ENCODE results near the gene CRTAC1. TPM values are rescaled to one million over a fixed set of nuclear protein-coding genes. Genes with fewer than 3 reads are reported as not detected.
A peak's percentile ranks its signal among the peaks of the same experiment; 100 is the strongest.

Gene CRTAC1
- total RNA-seq, 4 donors from 2014 or later, result 0.41 to 0.79 TPM; not detected in 2

DNA sequence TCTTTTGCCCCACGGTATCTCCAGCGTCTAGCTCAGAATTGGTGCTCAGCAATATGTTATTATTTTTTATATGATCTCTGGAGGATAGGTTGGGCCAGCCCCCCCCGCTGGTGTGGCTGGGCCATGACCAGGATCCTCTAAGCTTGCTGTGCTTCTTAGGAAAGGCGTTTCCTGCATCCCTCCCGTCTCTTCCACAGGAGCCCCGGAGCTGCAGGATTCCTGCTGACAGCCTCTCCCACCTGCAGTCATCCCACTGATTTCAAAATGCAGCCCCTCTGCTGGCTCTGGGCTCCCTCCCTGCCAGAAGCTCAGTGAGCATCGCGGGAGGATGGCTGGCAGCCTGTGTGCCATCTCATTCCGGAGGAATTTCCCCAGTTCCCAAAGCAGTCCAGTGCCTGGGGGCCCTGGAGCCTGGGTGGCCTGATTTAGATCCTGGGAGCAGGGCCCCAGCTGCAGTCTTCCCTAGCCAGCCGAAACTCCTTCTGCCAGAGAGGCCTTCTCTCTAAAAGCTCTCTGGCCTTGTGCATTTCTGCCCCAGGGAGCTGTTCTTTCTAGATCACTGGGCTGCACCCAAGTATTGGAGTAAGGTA lies 202.6 kb downstream of the CRTAC1 start:
- in situ Hi-C loops (cut with MboI; ENCODE audit: low pct_ligation_motif_present in 1 of 4, low pct_unique_long_range_greater_than_20kb in 1 of 4, low sequenced_read_pairs in 3 of 4) (no loop called here), intact Hi-C loops (cut with DNase I; ENCODE audit: low total_unique reads) (no loop called here)
- H3K27ac ChIP-seq, result no peak overlapping the region
- WGBS, 2 donors (ENCODE audit: low coverage in 1 of 2), result 38 to 67% methylated on average over 4 to 10 of the region's 10 CpGs
- no peaks in the 10 kb centered on the region for H3K27me3 ChIP-seq
- TF ChIP-seq, protein P1, sequence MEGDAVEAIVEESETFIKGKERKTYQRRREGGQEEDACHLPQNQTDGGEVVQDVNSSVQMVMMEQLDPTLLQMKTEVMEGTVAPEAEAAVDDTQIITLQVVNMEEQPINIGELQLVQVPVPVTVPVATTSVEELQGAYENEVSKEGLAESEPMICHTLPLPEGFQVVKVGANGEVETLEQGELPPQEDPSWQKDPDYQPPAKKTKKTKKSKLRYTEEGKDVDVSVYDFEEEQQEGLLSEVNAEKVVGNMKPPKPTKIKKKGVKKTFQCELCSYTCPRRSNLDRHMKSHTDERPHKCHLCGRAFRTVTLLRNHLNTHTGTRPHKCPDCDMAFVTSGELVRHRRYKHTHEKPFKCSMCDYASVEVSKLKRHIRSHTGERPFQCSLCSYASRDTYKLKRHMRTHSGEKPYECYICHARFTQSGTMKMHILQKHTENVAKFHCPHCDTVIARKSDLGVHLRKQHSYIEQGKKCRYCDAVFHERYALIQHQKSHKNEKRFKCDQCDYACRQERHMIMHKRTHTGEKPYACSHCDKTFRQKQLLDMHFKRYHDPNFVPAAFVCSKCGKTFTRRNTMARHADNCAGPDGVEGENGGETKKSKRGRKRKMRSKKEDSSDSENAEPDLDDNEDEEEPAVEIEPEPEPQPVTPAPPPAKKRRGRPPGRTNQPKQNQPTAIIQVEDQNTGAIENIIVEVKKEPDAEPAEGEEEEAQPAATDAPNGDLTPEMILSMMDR (IDR thresholded peaks at IDR 0.05), result no peak
- TF ChIP-seq POLR2A (IDR thresholded peaks at IDR 0.05) (no peak), POLR2AphosphoS5 (IDR thresholded peaks at IDR 0.05) (no peak), EP300 (IDR thresholded peaks at IDR 0.05; ENCODE audit: low read depth) (no peak)
- no peak overlapping the region for H3K4me3 ChIP-seq
- no peak for DNase-seq
- no peaks in the 10 kb centered on the region for H3K9me3 ChIP-seq
- no peaks in the 10 kb centered on the region for H3K4me1 ChIP-seq
- no peaks in the 10 kb centered on the region for H3K36me3 ChIP-seq

- in situ Hi-C loops (cut with MboI; ENCODE audit: low pct_ligation_motif_present in 1 of 4, low pct_unique_long_range_greater_than_20kb in 1 of 4, low sequenced_read_pairs in 3 of 4) (no loop called here), intact Hi-C loops (cut with DNase I; ENCODE audit: low total_unique reads) (no loop called here)
- Histone ChIP-seq H3K27ac (no peak overlapping the region), H3K4me1 (no peaks in the 10 kb centered on the region), H3K27me3 (peaks cover 2% of the 10 kb centered on the region), H3K9me3 (no peaks in the 10 kb centered on the region), H3K36me3 (no peaks in the 10 kb centered on the region), H3K4me3 (no peak overlapping the region)
- DNase-seq, result no peak
- WGBS, 2 donors (ENCODE audit: low coverage in 1 of 2), result 81 to 100% methylated on average over 1 of the region's 1 CpG
- no peak for TF ChIP-seq EP300 (IDR thresholded peaks at IDR 0.05; ENCODE audit: low read depth)
- no peak for TF ChIP-seq POLR2AphosphoS5 (IDR thresholded peaks at IDR 0.05)
- TF ChIP-seq, protein P1 (IDR thresholded peaks at IDR 0.05), result no peak
- no peak for TF ChIP-seq POLR2A (IDR thresholded peaks at IDR 0.05)
Observed at GRCh38 chr10:97826892-97827291, 203.5 kb downstream of the CRTAC1 start.

DNA sequence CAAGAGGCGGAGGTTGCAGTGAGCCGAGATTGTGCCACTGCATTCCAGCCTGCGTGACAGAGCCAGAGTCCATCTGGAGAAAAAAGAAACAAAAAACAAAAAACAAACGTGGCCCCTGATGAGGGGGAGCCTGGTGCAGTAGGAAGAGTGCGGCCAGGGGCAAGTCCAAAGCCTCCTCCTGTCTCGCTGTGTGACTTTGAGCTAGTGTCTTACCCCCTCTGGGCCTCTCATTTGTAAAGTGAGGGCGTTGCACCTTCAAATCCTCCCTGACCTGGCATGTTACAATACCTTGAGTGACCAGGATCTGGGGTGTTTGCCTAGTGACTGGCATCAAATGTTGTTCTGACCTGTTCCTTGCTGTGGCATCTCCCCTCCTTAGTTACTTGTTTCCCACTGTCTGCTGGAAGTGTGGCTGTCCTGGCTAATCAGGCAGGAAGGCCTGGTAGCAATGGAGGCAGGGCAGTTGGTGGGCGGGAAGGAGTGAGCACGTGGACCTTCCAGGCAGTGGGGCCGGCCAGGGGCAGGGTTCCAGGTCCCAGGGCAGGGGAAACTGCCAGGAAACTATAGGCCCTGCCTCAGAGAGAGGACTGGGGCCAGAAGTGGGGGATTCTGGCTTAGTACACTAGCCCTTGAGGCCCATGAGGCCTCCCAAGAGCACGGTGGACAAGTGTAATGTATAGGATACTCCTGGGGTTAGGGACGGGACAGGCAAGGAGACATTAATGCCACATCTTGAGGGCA lies 205.2 kb downstream of the CRTAC1 start:
- intact Hi-C loops (cut with DNase I; ENCODE audit: low total_unique reads), result no loop called here
- 79% methylated on average over 12 of the region's 12 CpGs; no CpG with 5 or more reads in 1 of the 2 donors for WGBS, 2 donors (ENCODE audit: low coverage in 1 of 2)
- TF ChIP-seq POLR2A (IDR thresholded peaks at IDR 0.05) (no peak), EP300 (IDR thresholded peaks at IDR 0.05; ENCODE audit: low read depth) (no peak), POLR2AphosphoS5 (IDR thresholded peaks at IDR 0.05) (no peak)
- TF ChIP-seq, protein P1 (IDR thresholded peaks at IDR 0.05), result no peak
- no peaks in the 10 kb centered on the region for H3K4me1 ChIP-seq
- H3K9me3 ChIP-seq, result no peaks in the 10 kb centered on the region
- DNase-seq, result no peak
- H3K4me3 ChIP-seq, result no peak overlapping the region
- no peaks in the 10 kb centered on the region for H3K36me3 ChIP-seq
- H3K27ac ChIP-seq, result no peak overlapping the region
- in situ Hi-C loops (cut with MboI; ENCODE audit: low pct_ligation_motif_present in 1 of 4, low pct_unique_long_range_greater_than_20kb in 1 of 4, low sequenced_read_pairs in 3 of 4), result no loop called here
- H3K27me3 ChIP-seq, result peaks cover 8% of the 10 kb centered on the region

DNA sequence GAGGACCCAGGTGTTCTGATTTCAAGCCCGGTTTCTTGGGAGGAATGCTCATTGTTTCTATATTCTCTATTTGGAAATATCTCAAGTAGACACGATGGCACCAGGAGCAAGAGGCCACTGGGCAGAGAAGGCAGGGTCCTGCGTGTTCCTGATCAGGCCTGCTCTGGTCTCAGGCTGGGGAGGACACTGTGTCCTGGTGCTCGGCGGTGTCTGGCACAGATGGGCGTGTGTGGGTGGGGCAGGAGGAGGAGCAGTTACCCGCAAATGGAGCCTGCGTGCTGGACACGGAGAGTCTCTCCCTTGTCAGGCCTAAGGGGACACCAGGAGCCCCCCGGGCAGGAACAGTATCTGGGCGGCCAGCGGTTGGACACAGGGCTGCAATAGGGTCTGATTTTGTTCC lies 206.7 kb downstream of the CRTAC1 start:
- Histone ChIP-seq H3K9me3 (no peaks in the 10 kb centered on the region), H3K4me3 (no peak overlapping the region), H3K27ac (no peak overlapping the region), H3K27me3 (peaks cover 8% of the 10 kb centered on the region), H3K36me3 (no peaks in the 10 kb centered on the region), H3K4me1 (no peaks in the 10 kb centered on the region)
- DNase-seq, result peak; percentile 21
- TF ChIP-seq, protein P1 (IDR thresholded peaks at IDR 0.05), result no peak
- TF ChIP-seq POLR2AphosphoS5 (IDR thresholded peaks at IDR 0.05) (no peak), POLR2A (IDR thresholded peaks at IDR 0.05) (no peak), EP300 (IDR thresholded peaks at IDR 0.05; ENCODE audit: low read depth) (no peak)
- in situ Hi-C loops (cut with MboI; ENCODE audit: low pct_ligation_motif_present in 1 of 4, low pct_unique_long_range_greater_than_20kb in 1 of 4, low sequenced_read_pairs in 3 of 4) (no loop called here), intact Hi-C loops (cut with DNase I; ENCODE audit: low total_unique reads) (loop anchor here (5.0 kb wide), 1 partner anchor 1646 kb away; no protein-coding TSS in a partner anchor)
- 71% methylated on average over 9 of the region's 12 CpGs; no CpG with 5 or more reads in 1 of the 2 donors for WGBS, 2 donors (ENCODE audit: low coverage in 1 of 2)

Data from transverse colon (tissue), 4 donors.